Neuron (in vitro differentiated cells): ENCODE results near the gene NECAB3.
"Not testable (repeated sequence)": the region's sequence is repeated elsewhere in the genome, so short reads cannot be mapped to it uniquely, and the experiment has no call there.

Source experiments
- H2AFZ ChIP-seq: one replicate; pipeline ENCODE4 v1.6.1; 2013; ENCODE audit warnings: low read depth, mild to moderate bottlenecking, inconsistent platforms, low read length, moderate library complexity
- H3K27me3 ChIP-seq: one replicate; pipeline ENCODE4 v1.6.1; 2013; ENCODE audit warnings: low read length; ENCODE audit not compliant: insufficient read depth
- H3K36me3 ChIP-seq: one replicate; pipeline ENCODE4 v1.6.1; 2013; ENCODE audit warnings: low read length; ENCODE audit not compliant: insufficient read depth
- H3K4me1 ChIP-seq: one replicate; pipeline ENCODE4 v1.6.1; 2013; ENCODE audit warnings: low read length; ENCODE audit not compliant: insufficient read depth
- H3K4me3 ChIP-seq: 2 replicates; pipeline ENCODE4 v1.5.1; 2013; ENCODE audit warnings: mild to moderate bottlenecking, low read length, moderate library complexity
- H3K9me3 ChIP-seq: one replicate; pipeline ENCODE4 v1.6.1; 2013; ENCODE audit warnings: low read length

NECAB3 gene

GRCh38 chr20:33636776-33637175, 37.5 kb downstream of the NECAB3 start:
- no peaks in the 10 kb centered on the region for H3K9me3 ChIP-seq
- peaks cover 49% of the 10 kb centered on the region for H3K36me3 ChIP-seq
- no peaks in the 10 kb centered on the region for H3K27me3 ChIP-seq
- H3K4me3 ChIP-seq, result no peak overlapping the region
- no peaks in the 10 kb centered on the region for H3K4me1 ChIP-seq
- H2AFZ ChIP-seq, result no peak overlapping the region

- no peak overlapping the region for H2AFZ ChIP-seq
- no peak overlapping the region for H3K4me3 ChIP-seq
- no peaks in the 10 kb centered on the region for H3K9me3 ChIP-seq
- H3K4me1 ChIP-seq, result no peaks in the 10 kb centered on the region
- no peaks in the 10 kb centered on the region for H3K27me3 ChIP-seq
- peaks cover 43% of the 10 kb centered on the region for H3K36me3 ChIP-seq
Measured at GRCh38 chr20:33635341-33635740, 38.9 kb downstream of the NECAB3 start.

- not testable (repeated sequence) for H3K4me1 ChIP-seq, H3K4me3 ChIP-seq, H3K9me3 ChIP-seq, H3K27me3 ChIP-seq, H2AFZ ChIP-seq
- peaks cover 46% of the 10 kb centered on the region for H3K36me3 ChIP-seq
Measured at GRCh38 chr20:33631910-33632309, 42.3 kb downstream of the NECAB3 start.

- Histone ChIP-seq H3K36me3 (peaks cover 48% of the 10 kb centered on the region), H3K27me3 (no peaks in the 10 kb centered on the region), H3K4me1 (no peaks in the 10 kb centered on the region), H2AFZ (no peak overlapping the region), H3K4me3 (no peak overlapping the region), H3K9me3 (no peaks in the 10 kb centered on the region)
Measured at GRCh38 chr20:33630507-33630906, 43.7 kb downstream of the NECAB3 start.

GRCh38 chr20:33629979-33630378, 44.2 kb downstream of the NECAB3 start:
- H3K36me3 ChIP-seq, result peaks cover 50% of the 10 kb centered on the region
- H2AFZ ChIP-seq, result no peak overlapping the region
- H3K4me1 ChIP-seq, result no peaks in the 10 kb centered on the region
- no peak overlapping the region for H3K4me3 ChIP-seq
- H3K27me3 ChIP-seq, result no peaks in the 10 kb centered on the region
- no peaks in the 10 kb centered on the region for H3K9me3 ChIP-seq

- H3K4me3 ChIP-seq, result no peak overlapping the region
- H2AFZ ChIP-seq, result no peak overlapping the region
- peaks cover 54% of the 10 kb centered on the region for H3K36me3 ChIP-seq
- no peaks in the 10 kb centered on the region for H3K9me3 ChIP-seq
- no peaks in the 10 kb centered on the region for H3K4me1 ChIP-seq
- no peaks in the 10 kb centered on the region for H3K27me3 ChIP-seq
Measured at GRCh38 chr20:33629533-33629932, 44.7 kb downstream of the NECAB3 start.

- no peaks in the 10 kb centered on the region for H3K9me3 ChIP-seq
- H2AFZ ChIP-seq, result no peak overlapping the region
- no peaks in the 10 kb centered on the region for H3K4me1 ChIP-seq
- no peaks in the 10 kb centered on the region for H3K27me3 ChIP-seq
- H3K4me3 ChIP-seq, result no peak overlapping the region
- peaks cover 57% of the 10 kb centered on the region for H3K36me3 ChIP-seq
Measured at GRCh38 chr20:33627577-33628216, 46.5 kb downstream of the NECAB3 start.

- H3K4me1 ChIP-seq, result no peaks in the 10 kb centered on the region
- H3K27me3 ChIP-seq, result no peaks in the 10 kb centered on the region
- peaks cover 57% of the 10 kb centered on the region for H3K36me3 ChIP-seq
- H3K9me3 ChIP-seq, result no peaks in the 10 kb centered on the region
- H2AFZ ChIP-seq, result no peak overlapping the region
- H3K4me3 ChIP-seq, result no peak overlapping the region
Measured at GRCh38 chr20:33626190-33626589, 48.0 kb downstream of the NECAB3 start.

GRCh38 chr20:33624399-33624798, 49.8 kb downstream of the NECAB3 start:
- no peak overlapping the region for H2AFZ ChIP-seq
- peaks cover 54% of the 10 kb centered on the region for H3K36me3 ChIP-seq
- H3K4me1 ChIP-seq, result no peaks in the 10 kb centered on the region
- no peaks in the 10 kb centered on the region for H3K9me3 ChIP-seq
- no peak overlapping the region for H3K4me3 ChIP-seq
- H3K27me3 ChIP-seq, result no peaks in the 10 kb centered on the region

- no peaks in the 10 kb centered on the region for H3K9me3 ChIP-seq
- H2AFZ ChIP-seq, result no peak overlapping the region
- H3K4me1 ChIP-seq, result no peaks in the 10 kb centered on the region
- H3K4me3 ChIP-seq, result no peak overlapping the region
- no peaks in the 10 kb centered on the region for H3K27me3 ChIP-seq
- H3K36me3 ChIP-seq, result peaks cover 41% of the 10 kb centered on the region
Measured at GRCh38 chr20:33622705-33623365, 51.4 kb downstream of the NECAB3 start.

GRCh38 chr20:33621717-33622400, 52.4 kb downstream of the NECAB3 start:
- H3K4me3 ChIP-seq, result no peak overlapping the region
- peaks cover 38% of the 10 kb centered on the region for H3K36me3 ChIP-seq
- H2AFZ ChIP-seq, result no peak overlapping the region
- H3K9me3 ChIP-seq, result no peaks in the 10 kb centered on the region
- H3K27me3 ChIP-seq, result no peaks in the 10 kb centered on the region
- no peaks in the 10 kb centered on the region for H3K4me1 ChIP-seq

GRCh38 chr20:33612001-33612400, 62.2 kb downstream of the NECAB3 start:
- no peak overlapping the region for H2AFZ ChIP-seq
- H3K4me1 ChIP-seq, result no peaks in the 10 kb centered on the region
- peaks cover 66% of the 10 kb centered on the region for H3K36me3 ChIP-seq
- no peaks in the 10 kb centered on the region for H3K9me3 ChIP-seq
- no peak overlapping the region for H3K4me3 ChIP-seq
- H3K27me3 ChIP-seq, result no peaks in the 10 kb centered on the region

- H3K36me3 ChIP-seq, result peaks cover 62% of the 10 kb centered on the region
- H3K4me3 ChIP-seq, result no peak overlapping the region
- H3K9me3 ChIP-seq, result no peaks in the 10 kb centered on the region
- H2AFZ ChIP-seq, result no peak overlapping the region
- H3K4me1 ChIP-seq, result no peaks in the 10 kb centered on the region
- H3K27me3 ChIP-seq, result no peaks in the 10 kb centered on the region
Measured at GRCh38 chr20:33611106-33611505, 63.1 kb downstream of the NECAB3 start.
